Measurements from ENCODE around the gene PLA2G12A. TPM values are rescaled to one million over a fixed set of nuclear protein-coding genes. Genes with fewer than 3 reads are reported as not detected.

The PLA2G12A gene
- total and polyA plus RNA-seq, 9 of the 15 experiments (the other 6 are each of a cell fraction or from before 2014, with no cell fraction given), result 24.2 to 226 (median 80.5) TPM

DNA sequence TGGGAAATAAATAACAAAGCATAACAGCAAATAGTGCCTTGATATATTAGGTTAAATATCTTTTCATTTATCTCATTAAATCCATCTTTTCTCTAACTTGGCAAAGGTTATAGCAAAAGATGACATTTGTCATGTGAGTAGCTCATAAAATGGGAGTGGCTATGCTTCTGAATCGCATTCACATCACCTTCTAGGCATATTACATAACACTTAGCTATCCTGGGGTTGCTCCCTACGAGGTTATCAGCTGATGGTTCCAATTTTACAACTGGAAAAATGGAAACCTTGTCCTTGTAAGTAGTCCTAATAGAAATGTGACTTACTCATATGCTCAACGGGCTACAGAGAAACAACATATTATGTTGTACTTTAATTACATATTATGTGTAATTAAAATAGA is 16.4 kb downstream of the PLA2G12A start:
- ATAC-seq (no peak), FAIRE-seq (no peak)
- CTCF ChIA-PET (ENCODE audit: low intra/inter-chr PET ratio), result no interaction called here

More for the DNA sequence above, 16.4 kb downstream of the PLA2G12A start:
- no peaks in the 10 kb centered on the region for H4K20me1 ChIP-seq (replicated peaks; ENCODE audit: control insufficient read depth, insufficient read depth, low read length)
- H3K9ac ChIP-seq (ENCODE audit: insufficient read depth in 1 of 2, low read depth in 2 of 2, low read length in 2 of 2), result no peak overlapping the region
- H3K9me3 ChIP-seq (replicated peaks; ENCODE audit: control insufficient read depth, insufficient read depth, low read depth, low read length), result no peaks in the 10 kb centered on the region
- TF ChIP-seq PURB (CRISPR knock-in tag; IDR thresholded peaks at IDR 0.05; ENCODE audit: low read depth), result no peak
- no peak for TF ChIP-seq KLF13 (tag; IDR thresholded peaks at IDR 0.05; ENCODE audit: borderline replicate concordance, low read depth)
- no peak for TF ChIP-seq ZNF134 (CRISPR knock-in tag; conservative IDR thresholded peaks at IDR 0.05)
- TF ChIP-seq, protein P1, sequence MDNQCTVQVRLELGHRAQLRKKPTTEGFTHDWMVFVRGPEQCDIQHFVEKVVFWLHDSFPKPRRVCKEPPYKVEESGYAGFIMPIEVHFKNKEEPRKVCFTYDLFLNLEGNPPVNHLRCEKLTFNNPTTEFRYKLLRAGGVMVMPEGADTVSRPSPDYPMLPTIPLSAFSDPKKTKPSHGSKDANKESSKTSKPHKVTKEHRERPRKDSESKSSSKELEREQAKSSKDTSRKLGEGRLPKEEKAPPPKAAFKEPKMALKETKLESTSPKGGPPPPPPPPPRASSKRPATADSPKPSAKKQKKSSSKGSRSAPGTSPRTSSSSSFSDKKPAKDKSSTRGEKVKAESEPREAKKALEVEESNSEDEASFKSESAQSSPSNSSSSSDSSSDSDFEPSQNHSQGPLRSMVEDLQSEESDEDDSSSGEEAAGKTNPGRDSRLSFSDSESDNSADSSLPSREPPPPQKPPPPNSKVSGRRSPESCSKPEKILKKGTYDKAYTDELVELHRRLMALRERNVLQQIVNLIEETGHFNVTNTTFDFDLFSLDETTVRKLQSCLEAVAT (IDR thresholded peaks at IDR 0.05), result no peak
- TF ChIP-seq, protein P2, sequence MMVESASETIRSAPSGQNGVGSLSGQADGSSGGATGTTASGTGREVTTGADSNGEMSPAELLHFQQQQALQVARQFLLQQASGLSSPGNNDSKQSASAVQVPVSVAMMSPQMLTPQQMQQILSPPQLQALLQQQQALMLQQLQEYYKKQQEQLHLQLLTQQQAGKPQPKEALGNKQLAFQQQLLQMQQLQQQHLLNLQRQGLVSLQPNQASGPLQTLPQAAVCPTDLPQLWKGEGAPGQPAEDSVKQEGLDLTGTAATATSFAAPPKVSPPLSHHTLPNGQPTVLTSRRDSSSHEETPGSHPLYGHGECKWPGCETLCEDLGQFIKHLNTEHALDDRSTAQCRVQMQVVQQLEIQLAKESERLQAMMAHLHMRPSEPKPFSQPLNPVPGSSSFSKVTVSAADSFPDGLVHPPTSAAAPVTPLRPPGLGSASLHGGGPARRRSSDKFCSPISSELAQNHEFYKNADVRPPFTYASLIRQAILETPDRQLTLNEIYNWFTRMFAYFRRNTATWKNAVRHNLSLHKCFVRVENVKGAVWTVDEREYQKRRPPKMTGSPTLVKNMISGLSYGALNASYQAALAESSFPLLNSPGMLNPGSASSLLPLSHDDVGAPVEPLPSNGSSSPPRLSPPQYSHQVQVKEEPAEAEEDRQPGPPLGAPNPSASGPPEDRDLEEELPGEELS (CRISPR knock-in tag; IDR thresholded peaks at IDR 0.05; ENCODE audit: borderline replicate concordance), result no peak
- TF ChIP-seq HNRNPH1 (optimal IDR thresholded peaks at IDR 0.05; ENCODE audit: low read depth, low read length), result no peak
- no peak for TF ChIP-seq ZBTB26 (CRISPR knock-in tag; IDR thresholded peaks at IDR 0.05)
- TF ChIP-seq HBP1 (CRISPR knock-in tag; IDR thresholded peaks at IDR 0.05), result no peak
- TF ChIP-seq SMAD1 (IDR thresholded peaks at IDR 0.05; ENCODE audit: low read depth, low read length, partially characterized antibody), result no peak
- no peak for TF ChIP-seq GTF2E2 (tag; IDR thresholded peaks at IDR 0.05)
- H3K4me3 ChIP-seq, result no peak overlapping the region
- H3K36me3 ChIP-seq (ENCODE audit: control insufficient read depth, insufficient read depth, low read length), result peaks cover 90% of the 10 kb centered on the region
- no peak overlapping the region for H2AFZ ChIP-seq (ENCODE audit: low read depth, low read length)
- in situ Hi-C loops (cut with MboI) (loop anchor here (5.0 kb wide), 1 partner anchor 94 kb away; no protein-coding TSS in a partner anchor), intact Hi-C loops (cut with micrococcal nuclease) (no loop called here)
- no peaks in the 10 kb centered on the region for H3K9me1 ChIP-seq (ENCODE audit: control insufficient read depth, insufficient read depth, low read length)
- peaks cover 5% of the 10 kb centered on the region for H3K79me2 ChIP-seq (ENCODE audit: control insufficient read depth, insufficient read depth, low read length)
- H3K4me2 ChIP-seq (ENCODE audit: insufficient read depth, low read length), result no peak overlapping the region
- H3K4me1 ChIP-seq (replicated peaks in 1 of 2; ENCODE audit: control insufficient read depth in 2 of 2, insufficient read depth in 2 of 2, low read length in 2 of 2), result peaks cover 0 to 4% of the 10 kb centered on the region in 2 experiments; a peak in 2 of 5 replicates
- no peaks in the 10 kb centered on the region for H3K27me3 ChIP-seq (ENCODE audit: control insufficient read depth in 2 of 2, insufficient read depth in 2 of 2, low read length in 2 of 2)
- POLR2A ChIA-PET, result interaction anchor here (0.6 kb wide), 1 partner anchor 54 kb away, joined by 3 read pairs; no protein-coding TSS in a partner anchor
- 84% methylated on average over 3 of the region's 3 CpGs for WGBS (ENCODE audit: insufficient coverage, low coverage, missing lambda C conversion rate)
- BruUV-seq (replicated peaks), result no TSS peak
- no peak overlapping the region for H3K27ac ChIP-seq (ENCODE audit: extremely low read depth, low read depth, low read length)
- DNase-seq (ENCODE audit: extremely low read depth in 1 of 4, low spot score in 3 of 4), result no peak

Measured in K562 (cell line).